Aorta (tissue), 5 donors: Measurements from ENCODE around the gene VOPP1. TPM values are rescaled to one million over a fixed set of nuclear protein-coding genes. Genes with fewer than 3 reads are reported as not detected.
A peak's percentile ranks its signal among the peaks of the same experiment; 100 is the strongest.

Experiments used
- ATAC-seq: fragments of 200-7000 bp; cut with Tn5 transposase; one replicate; pipeline ENCODE4 v1.9.1; 2022; ENCODE audit warnings: moderate library complexity; ENCODE audit not compliant: low FRiP score
- DNase-seq, 2 donors: peaks; one replicate each; pipeline ENCODE4 v3.0.0-alpha.2; 2020
- H3K27ac ChIP-seq, 2 donors: one replicate each; pipeline ENCODE4 v1.5.1; 2013; ENCODE audit warnings: low read length in 2 of 2, mild to moderate bottlenecking in 2 of 2, moderate library complexity in 2 of 2, control low read depth in 1 of 2, inconsistent platforms in 1 of 2, low read depth in 1 of 2
- H3K27me3 ChIP-seq, 2 donors: one replicate each; pipeline ENCODE4 v1.6.1; 2013; ENCODE audit warnings: control low read depth in 1 of 2, low read length in 1 of 2, mild to moderate bottlenecking in 1 of 2, moderate library complexity in 1 of 2; ENCODE audit not compliant: insufficient read depth in 2 of 2, control insufficient read depth in 1 of 2
- H3K36me3 ChIP-seq, 2 donors: one replicate each; pipeline ENCODE4 v1.6.1; 2013; ENCODE audit warnings: control low read depth in 1 of 2, low read length in 1 of 2, mild to moderate bottlenecking in 1 of 2; ENCODE audit not compliant: insufficient read depth in 2 of 2, control insufficient read depth in 1 of 2
- H3K4me1 ChIP-seq, 2 donors: one replicate each; pipeline ENCODE4 v1.6.1; 2013; ENCODE audit warnings: low read length in 2 of 2, control low read depth in 1 of 2, mild to moderate bottlenecking in 1 of 2, moderate library complexity in 1 of 2; ENCODE audit not compliant: insufficient read depth in 2 of 2, control insufficient read depth in 1 of 2
- H3K4me3 ChIP-seq, 2 donors: one replicate each; pipeline ENCODE4 v1.5.1; 2013; ENCODE audit warnings: low read length in 2 of 2, control low read depth in 1 of 2, mild to moderate bottlenecking in 1 of 2
- H3K9me3 ChIP-seq: one replicate; pipeline ENCODE4 v1.6.1; 2013; ENCODE audit warnings: mild to moderate bottlenecking, low read length; ENCODE audit not compliant: control insufficient read depth
- WGBS, 2 donors: extraction: QIAGEN DNeasy Blood & Tissue Kit; methylation state at CpG; one replicate each; pipeline ENCODE4 v1.1.7; 2013; 5-methylcytosine and 5-hydroxymethylcytosine counted together
- intact Hi-C, 2 donors: fragments of 100-400 bp; cut with DNase I; formaldehyde crosslinking; loops; one replicate each; pipeline versions ENCODE4 v1.14.2 to v1.15.0; 2022
- polyA plus RNA-seq, 2 donors: library from polyadenylated mRNA; stranded (reverse); fragments of 200-250 nt; gene quantifications; one replicate each; pipeline ENCODE4 v1.2.3, GENCODE V29; 2013
- total RNA-seq, 2 donors: library from RNA; stranded (reverse); fragmentation: NEBNext Ultra II Directional; extraction: Animal tissue kit (Norgen Biotek cat#: 25700); gene quantifications; one replicate each; pipeline ENCODE4 v1.2.1, GENCODE V29; 2021
- donor health status: healthy with polysubstance abuse.
- donor health status: Bipolar disorder and iron deficiency.
- donor health status: DM: no; HTN: no; CAD: no.
- donor health status: DM: no; HTN: no; CAD: no.
- donor health status: DM: yes; HTN: yes; CAD: no.

Gene VOPP1
- total and polyA plus RNA-seq, 4 donors = 36.3 to 82.9 (median 68.5) TPM

GRCh38 chr7:55490099-55490498, 82.2 kb downstream of the VOPP1 start:
- intact Hi-C loops = no loop called here
- H3K4me3 ChIP-seq = no peak overlapping the region
- no peaks in the 10 kb centered on the region for H3K4me1 ChIP-seq
- H3K36me3 ChIP-seq = peaks cover 0 to 7% of the 10 kb centered on the region in 2 donors
- WGBS, 2 donors = 86 to 88% methylated on average over 5 of the region's 5 CpGs
- ATAC-seq (no peak), DNase-seq (peak in 1 of 2 donors; percentile 8)
- H3K9me3 ChIP-seq = no peaks in the 10 kb centered on the region
- H3K27ac ChIP-seq = no peak overlapping the region
- no peaks in the 10 kb centered on the region for H3K27me3 ChIP-seq

GRCh38 chr7:55489552-55489951, 82.8 kb downstream of the VOPP1 start:
- Histone ChIP-seq H3K27me3 (no peaks in the 10 kb centered on the region), H3K4me3 (no peak overlapping the region), H3K4me1 (no peaks in the 10 kb centered on the region), H3K27ac (no peak overlapping the region), H3K36me3 (peaks cover 0 to 7% of the 10 kb centered on the region in 2 donors), H3K9me3 (no peaks in the 10 kb centered on the region)
- ATAC-seq (no peak), DNase-seq (no peak)
- intact Hi-C loops = no loop called here
- WGBS, 2 donors = 88 to 92% methylated on average over 6 of the region's 6 CpGs

GRCh38 chr7:55488804-55489340, 83.4 kb downstream of the VOPP1 start:
- no peak for DNase-seq
- H3K4me3 ChIP-seq = no peak overlapping the region
- no peaks in the 10 kb centered on the region for H3K9me3 ChIP-seq
- H3K27me3 ChIP-seq = no peaks in the 10 kb centered on the region
- peaks cover 0 to 10% of the 10 kb centered on the region in 2 donors for H3K36me3 ChIP-seq
- ATAC-seq = no peak
- intact Hi-C loops = no loop called here
- no peak overlapping the region for H3K27ac ChIP-seq
- WGBS, 2 donors = 88 to 90% methylated on average over 6 of the region's 6 CpGs
- H3K4me1 ChIP-seq = no peaks in the 10 kb centered on the region

- no peaks in the 10 kb centered on the region for H3K27me3 ChIP-seq
- intact Hi-C loops = no loop called here
- no peaks in the 10 kb centered on the region for H3K9me3 ChIP-seq
- H3K4me1 ChIP-seq = no peaks in the 10 kb centered on the region
- no peak for ATAC-seq
- no peak overlapping the region for H3K27ac ChIP-seq
- WGBS, 2 donors = 68 to 87% methylated on average over 6 of the region's 6 CpGs
- peaks cover 0 to 10% of the 10 kb centered on the region in 2 donors for H3K36me3 ChIP-seq
- H3K4me3 ChIP-seq = no peak overlapping the region
- no peak for DNase-seq
Measured at GRCh38 chr7:55488216-55488615, 84.1 kb downstream of the VOPP1 start.

- DNase-seq = no peak
- H3K4me1 ChIP-seq = no peaks in the 10 kb centered on the region
- H3K27ac ChIP-seq = no peak overlapping the region
- no peaks in the 10 kb centered on the region for H3K9me3 ChIP-seq
- intact Hi-C loops = no loop called here
- no peak overlapping the region for H3K4me3 ChIP-seq
- no peak for ATAC-seq
- no peaks in the 10 kb centered on the region for H3K27me3 ChIP-seq
- 79 to 86% methylated on average over 7 of the region's 7 CpGs for WGBS, 2 donors
- peaks cover 0 to 8% of the 10 kb centered on the region in 2 donors for H3K36me3 ChIP-seq
Measured at GRCh38 chr7:55486991-55487390, 85.3 kb downstream of the VOPP1 start.

GRCh38 chr7:55486192-55486590, 86.1 kb downstream of the VOPP1 start:
- Histone ChIP-seq H3K27ac (no peak overlapping the region), H3K27me3 (no peaks in the 10 kb centered on the region), H3K4me1 (no peaks in the 10 kb centered on the region), H3K9me3 (no peaks in the 10 kb centered on the region), H3K36me3 (peaks cover 0 to 8% of the 10 kb centered on the region in 2 donors), H3K4me3 (no peak overlapping the region)
- intact Hi-C loops = no loop called here
- ATAC-seq (no peak), DNase-seq (no peak)
- 75 to 76% methylated on average over 5 of the region's 5 CpGs for WGBS, 2 donors

GRCh38 chr7:55485501-55486191, 86.7 kb downstream of the VOPP1 start:
- no peak for ATAC-seq
- WGBS, 2 donors = 82 to 87% methylated on average over 28 of the region's 28 CpGs
- Histone ChIP-seq H3K4me3 (no peak overlapping the region), H3K27ac (no peak overlapping the region), H3K27me3 (no peaks in the 10 kb centered on the region), H3K36me3 (peaks cover 0 to 8% of the 10 kb centered on the region in 2 donors), H3K4me1 (no peaks in the 10 kb centered on the region), H3K9me3 (no peaks in the 10 kb centered on the region)
- intact Hi-C loops = no loop called here
- no peak for DNase-seq

- H3K36me3 ChIP-seq = peaks cover 0 to 8% of the 10 kb centered on the region in 2 donors
- ATAC-seq = no peak
- no peaks in the 10 kb centered on the region for H3K27me3 ChIP-seq
- 81 to 87% methylated on average over 6 of the region's 6 CpGs for WGBS, 2 donors
- no peak for DNase-seq
- H3K27ac ChIP-seq = no peak overlapping the region
- intact Hi-C loops = no loop called here
- H3K4me1 ChIP-seq = no peaks in the 10 kb centered on the region
- no peaks in the 10 kb centered on the region for H3K9me3 ChIP-seq
- H3K4me3 ChIP-seq = no peak overlapping the region
Measured at GRCh38 chr7:55484834-55485233, 87.5 kb downstream of the VOPP1 start.

- WGBS, 2 donors = 93 to 95% methylated on average over 5 of the region's 5 CpGs
- Histone ChIP-seq H3K27me3 (no peaks in the 10 kb centered on the region), H3K9me3 (no peaks in the 10 kb centered on the region), H3K4me3 (no peak overlapping the region), H3K36me3 (peaks cover 0 to 5% of the 10 kb centered on the region in 2 donors), H3K4me1 (no peaks in the 10 kb centered on the region), H3K27ac (no peak overlapping the region)
- ATAC-seq = no peak
- intact Hi-C loops = no loop called here
- DNase-seq = no peak
Measured at GRCh38 chr7:55484241-55484640, 88.1 kb downstream of the VOPP1 start.
